Measurements from ENCODE around the gene CAGE1. TPM values are rescaled to one million over a fixed set of nuclear protein-coding genes. Genes with fewer than 3 reads are reported as not detected.

CAGE1 gene
- total RNA-seq, 1 donor from 2014 or later, result not detected

- DNase-seq (ENCODE audit: low read depth) (no peak), FAIRE-seq (no peak)
- Histone ChIP-seq H3K27me3 (ENCODE audit: control insufficient read depth, insufficient read depth, low read length) (no peaks in the 10 kb centered on the region), H3K4me3 (ENCODE audit: low read depth, low read length) (no peak overlapping the region), H3K36me3 (ENCODE audit: control insufficient read depth, insufficient read depth, low read length) (peaks cover 6% of the 10 kb centered on the region)
- TF ChIP-seq CTCF (IDR thresholded peaks at IDR 0.05; ENCODE audit: insufficient read depth, low read length, severe bottlenecking), result no peak
Measured at GRCh38 chr6:7307533-7307932, 82.0 kb downstream of the CAGE1 start.

GRCh38 chr6:7304821-7305220, 84.7 kb downstream of the CAGE1 start:
- no peak for TF ChIP-seq CTCF (IDR thresholded peaks at IDR 0.05; ENCODE audit: insufficient read depth, low read length, severe bottlenecking)
- no peak for DNase-seq (ENCODE audit: low read depth)
- Histone ChIP-seq H3K36me3 (ENCODE audit: control insufficient read depth, insufficient read depth, low read length) (peaks cover 12% of the 10 kb centered on the region), H3K4me3 (ENCODE audit: low read depth, low read length) (no peak overlapping the region), H3K27me3 (ENCODE audit: control insufficient read depth, insufficient read depth, low read length) (no peaks in the 10 kb centered on the region)
- no peak for FAIRE-seq

- no peak for TF ChIP-seq CTCF (IDR thresholded peaks at IDR 0.05; ENCODE audit: insufficient read depth, low read length, severe bottlenecking)
- FAIRE-seq, result no peak
- no peak overlapping the region for H3K4me3 ChIP-seq (ENCODE audit: low read depth, low read length)
- no peak for DNase-seq (ENCODE audit: low read depth)
- peaks cover 14% of the 10 kb centered on the region for H3K36me3 ChIP-seq (ENCODE audit: control insufficient read depth, insufficient read depth, low read length)
- no peaks in the 10 kb centered on the region for H3K27me3 ChIP-seq (ENCODE audit: control insufficient read depth, insufficient read depth, low read length)
Measured at GRCh38 chr6:7301702-7302101, 87.8 kb downstream of the CAGE1 start.

- H3K27me3 ChIP-seq (ENCODE audit: control insufficient read depth, insufficient read depth, low read length), result no peaks in the 10 kb centered on the region
- DNase-seq (ENCODE audit: low read depth) (no peak), FAIRE-seq (no peak)
- peaks cover 14% of the 10 kb centered on the region for H3K36me3 ChIP-seq (ENCODE audit: control insufficient read depth, insufficient read depth, low read length)
- no peak for TF ChIP-seq CTCF (IDR thresholded peaks at IDR 0.05; ENCODE audit: insufficient read depth, low read length, severe bottlenecking)
- H3K4me3 ChIP-seq (ENCODE audit: low read depth, low read length), result no peak overlapping the region
Measured at GRCh38 chr6:7300926-7301325, 88.6 kb downstream of the CAGE1 start.

GRCh38 chr6:7298113-7298512, 91.4 kb downstream of the CAGE1 start:
- H3K27me3 ChIP-seq (ENCODE audit: control insufficient read depth, insufficient read depth, low read length), result no peaks in the 10 kb centered on the region
- TF ChIP-seq CTCF (IDR thresholded peaks at IDR 0.05; ENCODE audit: insufficient read depth, low read length, severe bottlenecking), result no peak
- peaks cover 16% of the 10 kb centered on the region for H3K36me3 ChIP-seq (ENCODE audit: control insufficient read depth, insufficient read depth, low read length)
- FAIRE-seq (no peak), DNase-seq (ENCODE audit: low read depth) (no peak)
- H3K4me3 ChIP-seq (ENCODE audit: low read depth, low read length), result no peak overlapping the region

GRCh38 chr6:7296602-7297001, 92.9 kb downstream of the CAGE1 start:
- Histone ChIP-seq H3K4me3 (ENCODE audit: low read depth, low read length) (no peak overlapping the region), H3K36me3 (ENCODE audit: control insufficient read depth, insufficient read depth, low read length) (peaks cover 17% of the 10 kb centered on the region), H3K27me3 (ENCODE audit: control insufficient read depth, insufficient read depth, low read length) (no peaks in the 10 kb centered on the region)
- FAIRE-seq (no peak), DNase-seq (ENCODE audit: low read depth) (no peak)
- TF ChIP-seq CTCF (IDR thresholded peaks at IDR 0.05; ENCODE audit: insufficient read depth, low read length, severe bottlenecking), result no peak
